ENCODE measurements around the gene OLAH.

DNA sequence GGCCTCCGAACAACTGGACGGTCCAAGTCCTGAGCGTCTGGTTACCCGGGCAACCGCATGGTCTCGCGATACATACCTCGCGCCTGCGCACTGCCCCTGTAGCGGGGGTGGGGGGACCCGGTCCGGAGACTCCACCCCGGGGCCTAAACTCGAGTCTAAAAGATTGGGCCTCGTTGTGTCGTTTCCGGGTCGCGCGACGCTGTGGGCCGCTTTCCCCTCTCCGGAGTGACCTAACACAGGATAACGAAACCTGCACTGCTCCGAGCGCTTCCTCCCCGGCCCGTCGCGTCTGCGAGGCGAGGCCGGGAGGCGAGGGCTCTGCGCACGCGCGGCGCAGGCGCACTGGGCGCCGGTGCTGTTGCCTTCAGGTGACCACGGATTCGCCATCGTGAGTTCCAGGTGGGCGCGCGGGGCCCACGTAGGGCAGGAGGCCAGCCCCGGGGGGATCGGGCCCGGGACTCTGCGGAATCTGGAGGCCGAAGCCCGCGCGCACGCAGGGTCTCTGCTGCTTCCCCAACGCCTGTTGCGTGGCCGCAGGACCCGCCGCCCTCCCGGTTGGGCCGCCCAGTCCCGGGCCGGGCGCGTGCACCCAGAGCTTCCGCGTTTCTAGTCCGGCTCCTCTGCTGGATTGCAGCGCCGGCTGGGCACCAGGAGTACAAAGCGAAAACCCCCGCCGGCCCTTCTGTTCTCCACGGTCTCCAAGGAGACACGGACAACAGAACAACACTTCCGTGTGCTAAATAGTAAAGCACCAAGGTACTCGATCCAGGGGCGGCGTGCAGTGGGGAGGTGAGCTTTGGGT, 53.5 kb downstream of the OLAH start, which contains the start of gene RPP38:
- TF ChIP-seq, protein P1, sequence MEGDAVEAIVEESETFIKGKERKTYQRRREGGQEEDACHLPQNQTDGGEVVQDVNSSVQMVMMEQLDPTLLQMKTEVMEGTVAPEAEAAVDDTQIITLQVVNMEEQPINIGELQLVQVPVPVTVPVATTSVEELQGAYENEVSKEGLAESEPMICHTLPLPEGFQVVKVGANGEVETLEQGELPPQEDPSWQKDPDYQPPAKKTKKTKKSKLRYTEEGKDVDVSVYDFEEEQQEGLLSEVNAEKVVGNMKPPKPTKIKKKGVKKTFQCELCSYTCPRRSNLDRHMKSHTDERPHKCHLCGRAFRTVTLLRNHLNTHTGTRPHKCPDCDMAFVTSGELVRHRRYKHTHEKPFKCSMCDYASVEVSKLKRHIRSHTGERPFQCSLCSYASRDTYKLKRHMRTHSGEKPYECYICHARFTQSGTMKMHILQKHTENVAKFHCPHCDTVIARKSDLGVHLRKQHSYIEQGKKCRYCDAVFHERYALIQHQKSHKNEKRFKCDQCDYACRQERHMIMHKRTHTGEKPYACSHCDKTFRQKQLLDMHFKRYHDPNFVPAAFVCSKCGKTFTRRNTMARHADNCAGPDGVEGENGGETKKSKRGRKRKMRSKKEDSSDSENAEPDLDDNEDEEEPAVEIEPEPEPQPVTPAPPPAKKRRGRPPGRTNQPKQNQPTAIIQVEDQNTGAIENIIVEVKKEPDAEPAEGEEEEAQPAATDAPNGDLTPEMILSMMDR (IDR thresholded peaks at IDR 0.05) = no peak
- TF ChIP-seq POLR2A (IDR thresholded peaks at IDR 0.05) = peak; percentile 71 to 76
